HG02610 (cell line): Measurements from ENCODE around the gene ANXA2.
"Not testable (repeated sequence)": the region's sequence is repeated elsewhere in the genome, so short reads cannot be mapped to it uniquely, and the experiment has no call there.

Source experiments
- ATAC-seq: cut with Tn5 transposase; IDR thresholded peaks from one replicate; pipeline ENCODE4 v1.9.1; 2021; ENCODE audit warnings: mild to moderate bottlenecking, moderate library complexity; ENCODE audit not compliant: unreplicated experiment

Gene ANXA2

GRCh38 chr15:60372227-60372626 lies 25.6 kb downstream of the ANXA2 start:
- ATAC-seq: no peak

DNA sequence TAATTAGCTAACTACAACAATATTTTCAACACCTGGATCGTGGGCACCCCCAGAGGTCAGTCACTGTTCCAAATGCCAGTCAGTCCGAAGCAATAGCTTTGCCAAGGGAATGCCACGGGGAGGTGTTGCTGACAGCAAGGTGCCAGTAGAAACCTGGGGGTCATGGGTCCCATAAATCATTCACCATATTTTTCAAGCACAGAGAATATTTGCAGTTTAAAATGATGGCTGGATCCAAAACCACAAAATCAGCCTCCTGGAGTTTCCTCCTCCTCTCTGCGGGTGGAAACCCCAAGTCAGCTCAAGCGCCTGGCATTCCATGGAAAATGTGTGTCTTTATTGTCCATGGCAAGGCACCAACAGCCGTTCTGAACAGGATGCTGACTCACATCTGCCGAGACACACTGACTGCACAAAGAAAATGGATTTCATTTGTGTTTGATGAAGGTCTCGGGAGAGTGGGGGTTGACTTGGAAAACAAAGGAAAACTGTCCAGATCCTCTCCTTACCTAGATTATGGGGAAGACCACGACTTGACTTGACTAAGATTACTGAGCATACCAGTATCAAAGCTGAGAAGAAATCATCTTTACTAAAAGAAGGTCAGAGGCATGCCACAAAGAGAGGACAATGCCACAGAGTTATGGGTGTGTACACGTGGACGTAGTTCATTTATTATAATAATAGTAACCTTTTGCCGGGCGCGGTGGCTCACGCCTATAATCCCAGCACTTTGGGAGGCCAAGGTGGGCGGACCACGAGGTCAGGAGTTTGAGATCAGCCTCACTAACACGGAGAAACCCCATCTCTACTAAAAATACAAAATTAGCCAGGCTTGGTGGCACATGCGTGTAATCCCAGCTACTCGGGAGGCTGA lies 26.4 kb downstream of the ANXA2 start:
- no peak for ATAC-seq

GRCh38 chr15:60370869-60371136 lies 27.0 kb downstream of the ANXA2 start:
- no peak for ATAC-seq

DNA sequence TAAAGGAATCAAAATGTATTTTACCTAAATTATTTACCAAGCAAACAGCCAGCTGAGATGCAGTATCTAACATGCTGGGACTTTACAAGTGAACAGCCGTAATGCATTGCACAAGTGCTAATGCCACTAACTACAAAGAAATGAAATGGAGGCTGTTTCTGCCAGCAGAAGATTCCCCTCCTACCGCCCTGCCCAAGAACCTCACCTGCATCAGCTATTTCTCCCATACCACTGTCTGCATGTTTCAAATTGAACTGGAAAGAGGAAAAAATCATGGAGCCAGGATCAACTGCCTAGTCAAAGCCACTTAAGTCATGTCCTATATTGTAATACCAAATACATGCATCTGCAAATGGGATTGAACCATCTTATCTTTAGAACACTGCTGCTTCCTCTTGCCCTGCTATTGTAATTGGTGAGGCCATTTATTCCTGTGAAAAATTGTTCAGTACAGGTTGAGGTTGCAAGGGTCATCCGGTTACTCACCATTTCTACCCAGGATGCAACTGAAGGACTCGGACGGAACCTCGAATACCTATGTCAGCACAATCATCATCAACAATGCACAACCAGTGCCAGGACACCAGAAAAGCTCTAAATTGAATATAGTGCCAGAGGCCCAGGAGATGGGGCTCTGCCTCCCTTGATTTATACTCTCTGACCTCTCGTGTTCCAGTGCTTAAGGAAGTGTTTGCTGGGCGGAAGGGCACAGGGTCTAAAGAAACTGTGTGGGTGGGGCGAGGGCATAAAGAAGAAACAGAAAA lies 27.5 kb downstream of the ANXA2 start:
- ATAC-seq: no peak

GRCh38 chr15:60369696-60370095 lies 28.1 kb downstream of the ANXA2 start:
- ATAC-seq: no peak

DNA sequence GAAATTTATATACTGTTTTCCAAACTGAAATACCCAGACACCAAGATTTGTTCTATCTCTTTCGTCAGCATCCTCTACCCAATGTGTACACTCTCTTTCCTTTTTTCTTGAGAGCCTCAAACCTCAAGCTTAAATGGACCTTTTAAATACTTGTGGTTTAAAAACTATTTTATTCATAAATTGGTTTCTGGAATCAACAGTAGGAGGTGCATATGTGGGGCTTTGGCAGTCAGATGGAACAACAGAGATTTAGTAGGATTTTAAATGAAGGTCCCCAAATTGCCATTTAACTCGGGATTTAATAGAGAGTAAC lies 33.2 kb downstream of the ANXA2 start:
- ATAC-seq: no peak

- ATAC-seq: no peak
Observed at GRCh38 chr15:60363903-60364611, 33.7 kb downstream of the ANXA2 start.

DNA sequence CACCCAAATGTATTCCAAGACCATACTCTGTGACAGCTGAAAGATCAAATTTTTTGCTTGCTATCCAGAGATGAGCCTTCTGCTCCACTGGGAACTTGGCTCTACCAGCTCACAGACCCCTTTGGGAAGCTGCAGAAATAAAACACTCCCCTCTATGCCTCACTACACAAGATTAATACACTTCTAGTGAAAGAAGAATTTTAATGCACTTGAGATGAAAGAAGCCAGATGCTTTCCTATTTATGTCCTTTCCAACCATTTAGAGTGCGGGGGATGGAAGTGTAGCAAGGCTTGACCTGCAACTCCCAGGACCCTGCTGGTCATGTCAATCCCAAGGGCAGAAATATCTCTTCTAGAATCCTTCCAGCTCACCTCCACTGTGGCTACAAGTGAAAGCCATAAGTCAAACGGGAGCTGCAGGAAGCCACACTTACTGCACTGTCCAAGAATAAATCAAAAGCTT lies 34.7 kb downstream of the ANXA2 start:
- ATAC-seq: no peak

DNA sequence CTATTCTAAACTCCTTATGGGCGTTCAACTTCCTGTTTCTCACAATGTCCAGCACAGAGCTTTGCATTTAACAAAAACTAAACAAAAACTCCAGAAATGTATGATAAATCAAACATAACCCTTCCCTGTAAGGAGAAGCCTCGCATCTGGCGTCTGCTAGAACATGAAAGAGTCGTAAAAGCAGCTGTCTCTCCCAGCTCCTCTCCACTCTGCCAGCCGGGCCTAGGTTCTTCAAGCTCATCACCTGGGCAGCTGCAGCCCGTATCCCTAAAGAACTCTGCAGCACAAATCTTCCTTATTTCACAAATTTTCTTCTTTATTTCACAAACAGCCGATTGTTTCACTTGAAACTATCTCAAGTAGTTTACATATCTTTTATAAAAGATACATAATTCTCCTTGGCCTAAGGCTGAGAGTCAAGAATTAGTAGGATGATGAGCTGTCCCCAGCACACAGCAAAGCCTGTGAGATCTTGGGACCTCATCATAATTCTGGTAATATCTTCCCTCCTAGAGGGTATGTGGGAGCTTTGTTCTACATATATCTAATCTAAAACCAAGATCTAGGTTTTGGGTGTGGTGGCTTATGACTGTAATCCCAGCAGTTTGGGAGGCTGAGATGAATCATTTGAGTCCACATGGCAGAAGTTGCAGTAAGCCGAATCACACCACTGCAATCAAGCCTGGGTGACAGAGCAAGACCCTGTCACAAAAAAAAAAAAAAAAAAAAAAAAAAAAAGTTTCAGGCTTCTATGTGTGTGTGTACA lies 35.3 kb downstream of the ANXA2 start:
- ATAC-seq: no peak

GRCh38 chr15:60359738-60360137 lies 38.0 kb downstream of the ANXA2 start:
- ATAC-seq: not testable (repeated sequence)

GRCh38 chr15:60358935-60359682 lies 38.7 kb downstream of the ANXA2 start:
- ATAC-seq: no peak

GRCh38 chr15:60356832-60357231 lies 41.0 kb downstream of the ANXA2 start:
- no peak for ATAC-seq

DNA sequence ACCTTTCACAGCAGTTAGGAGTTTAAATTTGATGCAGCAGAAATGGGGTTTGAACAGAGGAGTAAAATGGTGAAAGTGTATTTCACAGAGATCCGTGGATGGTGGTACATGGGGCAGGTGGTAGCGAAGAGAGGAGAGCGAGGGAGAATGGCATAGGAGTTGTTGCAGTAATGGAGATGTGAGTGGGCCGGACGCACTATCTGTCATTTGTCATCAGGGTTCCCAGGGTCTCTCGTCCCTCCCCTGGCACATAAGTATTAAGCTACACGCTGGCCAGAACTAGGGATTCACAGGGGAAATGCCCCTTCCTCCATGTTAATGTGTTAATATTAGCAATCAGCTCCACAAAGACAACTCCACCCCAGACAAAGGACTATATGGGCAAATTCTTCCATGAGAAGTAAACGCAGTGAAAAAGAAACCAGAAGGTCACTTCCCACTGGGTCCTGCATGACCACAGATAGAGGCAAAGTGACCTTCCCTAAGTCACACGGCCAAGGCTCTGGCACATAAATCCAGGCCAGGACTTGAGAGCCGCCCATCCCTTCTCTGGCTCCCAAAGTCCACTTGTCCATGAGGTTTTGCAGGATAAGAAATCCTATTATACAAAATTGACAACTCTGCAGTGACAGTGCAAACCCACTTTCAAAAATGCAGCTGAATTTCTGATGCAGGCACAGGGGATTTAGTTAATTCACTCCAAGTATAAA lies 42.5 kb downstream of the ANXA2 start:
- ATAC-seq: no peak

GRCh38 chr15:60353245-60353920 lies 44.4 kb downstream of the ANXA2 start:
- ATAC-seq: no peak

DNA sequence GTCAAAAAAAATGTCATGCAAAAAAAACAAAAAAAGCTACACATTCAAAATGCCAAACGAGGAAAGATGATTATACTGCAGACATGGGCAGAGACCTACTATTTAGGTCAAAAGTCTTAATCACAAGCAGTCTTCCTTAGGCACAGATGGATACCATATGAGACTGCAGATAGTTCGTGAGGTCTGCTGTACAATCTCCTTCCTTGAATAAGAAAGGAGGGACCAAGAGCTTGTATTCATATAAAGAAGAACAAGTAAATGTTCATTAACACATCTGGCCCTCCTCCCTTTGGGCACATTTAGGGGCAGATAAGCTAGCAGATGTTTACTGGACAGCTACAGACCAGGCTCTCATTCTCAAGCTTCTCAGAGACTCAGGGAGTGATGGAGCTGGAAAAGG lies 45.3 kb downstream of the ANXA2 start:
- no peak for ATAC-seq

DNA sequence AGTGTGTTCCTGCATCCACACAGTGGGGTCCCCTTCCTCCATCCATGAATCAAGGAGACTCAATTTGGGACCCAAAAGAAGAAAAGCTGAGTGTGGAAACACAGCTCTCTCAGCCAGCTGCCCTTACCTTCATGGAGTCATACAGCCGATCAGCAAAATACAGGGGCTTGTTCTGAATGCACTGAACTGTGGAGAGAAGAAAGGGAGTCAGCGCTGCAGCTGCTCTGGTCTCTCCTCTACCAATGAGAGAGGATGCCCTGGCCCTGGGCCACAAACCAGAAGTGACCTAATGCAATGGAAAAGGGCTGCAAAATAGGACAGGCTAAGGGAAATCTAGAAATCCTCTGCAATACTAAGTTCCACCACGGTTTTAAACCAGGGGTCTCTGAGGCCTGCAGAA lies 46.7 kb downstream of the ANXA2 start:
- no peak for ATAC-seq

DNA sequence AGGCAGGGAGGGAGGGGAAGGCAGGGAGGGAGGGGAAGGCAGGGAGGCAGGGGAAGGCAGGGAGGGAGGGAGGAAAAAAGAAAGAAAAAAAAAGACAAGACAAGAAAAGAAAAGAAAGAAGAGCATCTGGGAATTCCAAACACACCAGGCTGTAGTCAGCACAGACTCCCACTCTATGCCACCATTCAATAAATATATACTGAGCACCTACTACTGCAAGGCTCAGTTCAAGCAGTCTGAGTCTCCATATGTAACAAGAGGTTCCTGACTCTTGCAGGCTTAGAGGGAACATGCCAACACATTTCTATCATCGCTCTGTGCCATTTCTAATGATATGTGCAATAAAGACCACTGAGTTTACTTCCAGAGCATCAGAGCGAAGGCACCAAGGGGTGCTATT lies 47.7 kb downstream of the ANXA2 start:
- no peak for ATAC-seq

- ATAC-seq: no peak
Observed at GRCh38 chr15:60349589-60349988, 48.2 kb downstream of the ANXA2 start.

- ATAC-seq: no peak
Observed at GRCh38 chr15:60347480-60348049, 50.2 kb downstream of the ANXA2 start.
